GM18511 (cell line): ENCODE measurements around the gene DDAH1.

ENCODE experiments used
- ATAC-seq: cut with Tn5 transposase; IDR thresholded peaks from one replicate; pipeline ENCODE4 v1.9.1; 2021; ENCODE audit warnings: mild to moderate bottlenecking, moderate library complexity; ENCODE audit not compliant: unreplicated experiment

Gene DDAH1

DNA sequence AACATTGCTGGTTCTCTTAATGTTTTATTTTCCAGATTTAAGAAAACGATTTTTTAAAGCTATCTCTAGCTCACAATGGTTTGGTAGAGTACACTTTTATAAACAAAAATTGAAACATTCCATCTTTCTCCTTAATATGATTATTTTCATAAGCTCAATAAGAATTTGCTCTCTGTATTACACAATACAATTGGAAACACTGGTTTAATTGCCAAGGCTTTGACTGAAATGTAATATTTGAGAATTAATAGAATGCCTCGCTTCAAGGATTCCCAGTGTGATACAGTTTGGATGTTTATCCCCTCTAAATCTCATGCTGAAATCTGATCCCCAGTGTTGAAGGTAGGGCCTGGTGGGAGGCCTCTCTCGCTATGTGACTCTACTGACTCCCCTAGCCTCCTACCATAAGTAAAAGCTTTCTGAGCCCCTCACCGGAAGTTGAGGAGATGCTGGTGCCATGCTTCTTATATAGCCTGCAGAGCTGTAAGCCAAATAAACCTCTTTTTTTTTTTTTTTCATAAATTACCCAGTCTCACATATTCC is 67.4 kb downstream of the DDAH1 start:
- ATAC-seq, result no peak

DNA sequence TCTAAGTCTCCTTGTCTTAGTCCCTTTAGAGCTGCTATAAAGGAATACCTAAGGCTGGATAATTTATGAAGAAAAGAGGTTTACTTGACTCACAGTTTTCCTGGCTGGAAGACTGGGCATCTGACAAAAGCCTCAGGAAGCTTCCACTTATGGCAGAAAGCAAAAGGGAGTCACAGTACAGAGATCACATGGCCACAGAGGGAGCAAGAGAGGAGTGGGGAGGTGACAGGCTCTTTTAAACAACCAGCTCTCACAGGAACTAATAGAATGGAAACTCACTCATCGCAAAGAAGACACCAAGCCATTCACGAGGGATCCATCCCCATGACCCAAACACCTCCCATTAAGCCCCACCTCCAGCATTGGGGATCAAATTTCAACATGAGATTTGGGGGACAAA is 68.8 kb downstream of the DDAH1 start:
- no peak for ATAC-seq

DNA sequence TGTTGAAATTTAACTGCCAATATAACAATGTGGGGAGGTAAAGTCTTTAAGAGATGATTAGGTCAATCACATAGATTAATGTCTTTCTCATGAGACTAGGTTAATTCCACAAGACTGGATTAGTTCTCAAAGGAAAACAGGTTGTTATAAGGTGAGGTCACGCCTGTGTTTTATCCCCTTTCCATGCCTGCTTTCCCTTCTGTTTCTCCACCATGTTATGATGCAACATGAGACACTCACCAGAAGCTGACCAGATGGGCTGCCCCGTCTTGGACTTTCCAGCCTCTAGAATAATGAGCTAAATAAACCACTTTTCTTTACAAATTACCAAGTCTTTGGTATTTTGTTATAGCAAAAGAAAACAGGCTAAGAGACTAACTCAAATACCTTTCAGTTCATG is 70.8 kb downstream of the DDAH1 start:
- ATAC-seq, result no peak

DNA sequence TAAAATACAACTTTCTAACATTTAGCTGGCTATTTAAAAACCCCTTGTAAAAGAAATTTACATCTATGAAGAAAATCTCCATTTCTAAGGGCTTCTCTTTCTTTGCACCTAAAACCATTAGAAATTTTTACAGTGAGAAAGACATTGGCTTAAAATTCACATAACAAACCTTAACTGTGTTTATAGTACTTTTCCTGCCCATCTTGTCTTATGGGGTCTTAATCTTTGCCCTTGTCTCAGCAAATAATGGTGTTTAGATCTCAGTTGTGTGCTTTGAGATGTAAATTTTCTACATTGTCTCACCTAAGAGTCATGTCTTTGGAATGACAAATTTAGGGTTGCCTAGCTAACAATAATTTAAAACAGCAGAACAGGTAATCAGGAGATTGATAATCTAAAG is 71.5 kb downstream of the DDAH1 start:
- no peak for ATAC-seq

DNA sequence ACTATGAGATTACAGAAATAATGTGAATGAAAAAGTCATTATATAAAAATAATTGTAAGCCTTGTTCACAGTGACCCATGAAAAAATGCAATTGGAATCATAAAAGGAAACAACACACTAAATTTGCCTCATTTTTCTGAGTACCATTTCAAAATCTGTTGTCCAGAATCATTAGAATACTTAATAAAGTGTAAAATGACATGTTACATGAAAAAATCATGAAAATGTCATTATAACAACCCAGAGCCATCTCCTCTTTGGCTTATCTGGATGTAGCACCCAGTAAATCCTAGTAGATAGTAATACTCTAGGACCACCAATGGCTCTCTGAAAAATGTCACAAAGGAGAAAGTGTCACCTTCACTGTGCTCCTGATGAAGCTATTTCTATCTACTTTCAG is 76.5 kb downstream of the DDAH1 start:
- no peak for ATAC-seq

DNA sequence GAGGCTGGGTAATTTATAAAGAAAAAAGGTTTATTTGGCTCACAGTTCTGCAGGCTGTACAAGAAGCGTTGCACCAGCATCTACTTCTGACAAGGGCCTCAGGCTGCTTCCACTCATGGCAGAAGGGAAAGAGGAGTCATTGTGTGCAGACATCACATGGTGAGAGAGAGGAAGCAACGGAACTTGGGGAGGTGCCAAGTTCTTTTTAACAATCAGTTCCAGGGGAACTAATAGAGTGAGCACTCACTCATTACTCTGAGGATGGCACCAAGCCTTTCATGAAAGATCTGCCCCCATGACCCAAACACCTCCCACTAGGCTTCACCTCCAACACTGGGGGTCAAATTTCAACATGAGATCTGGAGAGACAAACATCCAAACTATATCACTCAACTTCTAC is 77.2 kb downstream of the DDAH1 start:
- ATAC-seq, result no peak

DNA sequence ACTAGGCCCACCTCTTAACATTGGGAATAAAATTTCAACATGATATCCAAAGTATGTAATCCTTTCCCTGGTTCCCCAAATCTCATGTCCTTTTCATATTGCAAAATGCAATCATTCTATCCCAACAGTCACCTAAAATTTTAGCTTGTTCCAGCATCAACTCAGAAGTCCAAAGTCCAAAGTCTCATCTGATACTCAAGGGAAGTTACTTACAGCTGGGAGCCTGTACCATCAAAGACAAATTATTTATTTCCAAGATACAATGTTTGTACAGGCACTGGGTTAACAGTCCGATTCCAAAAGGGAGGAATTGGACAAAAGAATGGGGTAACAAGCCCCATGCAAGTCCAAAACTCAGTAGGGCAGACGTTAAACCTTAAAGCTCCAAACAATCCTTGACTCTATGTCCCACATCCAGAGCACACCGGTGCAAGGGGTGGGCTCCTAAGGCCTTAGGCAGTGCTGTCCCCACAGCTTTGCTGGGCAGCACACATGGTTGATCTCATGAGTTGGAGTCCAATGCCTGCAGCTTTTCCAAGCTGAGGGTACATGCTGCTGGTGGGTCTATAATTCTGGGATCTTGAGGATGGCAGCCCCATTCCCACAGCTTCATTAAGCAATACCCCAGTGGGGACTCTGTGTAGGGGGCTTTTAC is 78.8 kb downstream of the DDAH1 start:
- no peak for ATAC-seq

DNA sequence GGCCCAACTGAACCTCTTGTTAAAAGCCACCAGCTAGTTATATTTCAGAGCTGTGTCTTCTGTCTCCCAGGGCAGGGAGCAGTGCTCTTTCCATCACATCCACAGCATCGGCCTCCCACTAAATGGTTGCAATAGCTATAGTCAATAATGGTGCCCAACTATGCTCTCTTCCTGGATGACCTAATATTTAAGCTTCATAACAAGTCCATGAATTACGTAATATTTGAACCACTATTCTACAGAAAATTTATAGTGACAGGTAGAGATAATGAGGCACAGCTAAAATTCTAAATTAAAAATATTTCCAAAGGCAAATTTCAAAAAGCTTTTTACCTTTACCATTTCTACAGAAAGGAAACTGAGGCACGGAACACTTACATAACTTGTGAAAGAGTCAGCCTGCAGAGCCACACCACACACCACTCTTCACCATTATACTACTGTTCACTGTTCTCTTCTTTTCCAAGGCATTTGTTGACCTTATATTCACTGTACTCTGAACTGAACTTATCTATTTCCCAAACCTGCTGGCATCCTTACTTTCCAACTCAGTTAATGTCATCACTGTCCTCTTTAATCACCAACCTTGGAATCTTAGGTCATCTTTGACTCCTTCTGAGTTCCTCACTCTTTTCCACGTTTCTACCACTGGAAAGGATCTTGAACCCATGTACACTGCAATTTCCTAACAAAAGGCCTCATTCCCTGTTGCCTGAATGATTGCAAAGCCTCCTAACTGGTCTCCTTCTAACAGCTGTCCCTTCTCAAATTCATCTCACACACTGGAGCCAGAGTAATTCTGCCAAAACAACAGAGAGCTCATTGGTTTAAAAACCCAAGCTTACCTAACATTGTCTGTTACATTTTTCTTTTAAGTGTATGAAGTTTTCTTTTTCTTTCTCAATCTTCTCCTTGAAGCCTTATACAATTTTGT is 85.5 kb downstream of the DDAH1 start:
- ATAC-seq, result no peak

DNA sequence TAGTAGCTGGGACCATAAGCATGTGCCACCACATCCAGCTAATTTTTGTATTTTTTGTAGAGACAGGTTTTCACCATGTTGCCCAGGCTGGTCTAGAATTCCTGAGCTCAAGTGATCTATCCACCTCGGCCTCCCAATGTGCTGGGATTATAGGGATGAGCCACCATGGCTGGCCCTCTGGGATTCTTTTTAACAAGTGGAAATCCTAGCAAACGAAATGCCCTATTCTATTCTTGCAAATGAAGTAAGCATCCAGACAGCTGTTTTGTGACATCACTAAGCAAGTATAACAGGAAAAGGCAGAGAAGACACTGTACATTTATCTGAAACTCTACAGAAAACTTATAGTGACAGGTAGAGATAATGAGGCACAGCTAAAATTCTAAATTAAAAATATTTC is 86.4 kb downstream of the DDAH1 start:
- no peak for ATAC-seq

DNA sequence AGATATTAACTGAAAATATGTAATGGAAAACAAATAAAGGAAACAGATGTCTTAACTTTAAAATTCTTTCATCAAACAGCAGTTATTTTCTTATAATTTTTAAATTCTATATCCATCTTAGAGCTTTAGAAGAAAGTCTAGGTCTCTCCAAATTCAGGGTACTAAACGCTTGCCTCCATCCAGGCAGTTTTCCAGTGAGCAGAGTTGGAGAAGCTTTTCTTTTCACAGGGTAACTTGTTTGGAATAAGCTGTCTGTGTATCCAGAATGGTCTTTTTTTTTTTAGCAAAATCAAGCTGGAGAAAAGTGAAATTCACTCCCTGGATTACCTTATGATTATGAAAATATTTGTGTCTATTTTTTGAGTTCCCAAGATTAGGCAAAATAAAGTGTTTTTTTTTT is 88.6 kb downstream of the DDAH1 start:
- no peak for ATAC-seq

DNA sequence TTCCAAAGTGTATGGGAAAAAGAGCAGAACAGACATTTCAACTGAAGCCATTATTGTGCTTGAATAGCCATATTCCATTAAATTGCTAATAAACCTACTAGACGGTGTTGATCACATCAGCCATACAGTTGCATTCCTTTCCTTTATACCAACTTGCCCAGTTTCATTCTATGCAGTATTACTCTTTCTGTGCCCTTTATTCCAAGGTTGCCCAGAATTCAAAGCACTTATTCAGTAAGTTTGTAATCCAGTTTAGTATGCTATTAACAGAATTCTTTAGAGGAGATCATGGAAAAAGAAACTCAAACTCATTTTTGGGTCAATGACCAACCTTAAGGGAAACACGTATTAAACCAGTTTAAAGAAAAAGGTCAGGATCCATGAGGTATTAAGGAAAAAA is 89.5 kb downstream of the DDAH1 start:
- ATAC-seq, result no peak

DNA sequence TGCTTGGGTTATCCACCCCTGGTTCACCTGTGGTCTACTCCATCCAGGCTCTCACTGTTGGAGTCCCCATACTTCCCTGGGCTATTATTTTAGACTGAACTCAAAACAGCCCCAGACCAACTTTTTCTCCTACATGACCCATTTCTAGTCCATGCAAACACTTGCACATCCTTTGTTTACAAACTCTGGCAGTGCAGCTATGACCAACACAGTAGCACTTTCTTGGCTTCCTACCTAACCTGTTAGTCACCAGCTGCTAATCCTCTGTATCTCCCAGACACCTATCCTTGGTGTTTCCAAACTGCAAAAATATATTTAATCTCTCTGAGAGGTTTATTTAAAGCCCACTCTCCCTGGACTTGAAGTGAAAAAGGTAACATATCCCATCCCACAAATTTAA is 90.8 kb downstream of the DDAH1 start:
- no peak for ATAC-seq

DNA sequence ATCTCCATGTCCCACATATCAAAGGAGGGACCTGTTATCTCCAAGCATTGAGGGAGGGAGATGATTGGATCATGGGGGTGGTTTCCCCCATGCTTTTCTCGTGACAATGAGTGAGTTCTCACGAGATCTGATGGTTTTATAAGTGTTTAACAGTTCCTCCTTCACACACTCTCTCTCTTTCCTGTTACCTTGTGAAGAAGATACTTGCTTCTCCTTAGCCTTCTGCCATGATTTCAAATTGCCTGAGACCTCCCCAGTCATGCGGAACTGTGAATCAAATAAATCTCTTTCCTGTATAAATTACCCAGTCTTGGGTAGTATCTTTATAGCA is 91.6 kb downstream of the DDAH1 start:
- ATAC-seq, result no peak

DNA sequence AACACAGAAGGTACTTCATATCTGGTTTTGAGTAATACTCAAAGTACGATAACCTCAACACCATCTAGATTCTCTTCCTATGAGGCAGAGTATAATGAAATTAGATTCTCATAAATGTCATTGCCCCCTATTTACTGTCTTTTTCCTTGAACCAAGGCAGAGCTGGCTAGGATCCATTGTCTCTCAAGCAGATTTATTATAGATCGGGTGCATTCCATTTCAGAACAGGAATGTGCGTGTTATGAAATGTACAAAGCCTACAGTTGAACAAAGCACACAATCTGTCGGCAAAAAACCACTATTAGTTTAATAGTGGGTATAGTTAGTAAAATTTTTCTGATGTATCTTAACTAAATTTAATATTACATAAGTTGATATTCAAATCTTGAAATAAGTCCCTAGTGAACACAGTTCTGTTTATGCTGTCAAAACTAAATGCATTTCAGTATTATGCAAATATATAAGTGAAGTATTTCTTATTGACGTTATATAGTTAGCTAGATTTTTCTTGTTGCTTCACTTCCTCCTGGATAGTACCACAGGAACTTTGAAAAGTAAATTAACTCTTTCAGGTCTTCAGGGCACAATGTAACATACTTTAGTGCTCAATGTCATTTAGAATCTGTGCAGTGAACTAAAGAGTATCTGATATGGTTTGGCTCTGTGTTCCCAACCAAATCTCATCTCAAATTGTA is 92.1 kb downstream of the DDAH1 start:
- ATAC-seq, result no peak

DNA sequence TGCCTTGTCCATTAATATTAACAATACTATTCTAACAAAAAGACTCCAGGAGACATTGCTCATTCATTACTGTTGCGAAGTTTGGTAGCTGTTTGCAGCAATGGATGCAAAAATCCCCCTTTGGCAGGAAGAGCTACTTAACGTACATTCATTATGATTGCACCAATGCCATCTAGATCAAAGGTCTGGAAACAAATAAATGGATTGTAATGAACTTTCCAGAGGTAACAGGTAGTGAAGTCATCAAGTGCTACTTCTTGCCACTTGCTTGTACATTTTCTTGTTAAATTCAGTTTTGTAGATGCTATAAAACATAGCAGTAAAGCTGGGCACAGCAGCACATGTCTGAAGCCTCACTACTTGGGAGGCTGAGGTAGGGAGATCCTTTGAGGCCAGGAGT is 93.9 kb downstream of the DDAH1 start:
- ATAC-seq, result no peak

DNA sequence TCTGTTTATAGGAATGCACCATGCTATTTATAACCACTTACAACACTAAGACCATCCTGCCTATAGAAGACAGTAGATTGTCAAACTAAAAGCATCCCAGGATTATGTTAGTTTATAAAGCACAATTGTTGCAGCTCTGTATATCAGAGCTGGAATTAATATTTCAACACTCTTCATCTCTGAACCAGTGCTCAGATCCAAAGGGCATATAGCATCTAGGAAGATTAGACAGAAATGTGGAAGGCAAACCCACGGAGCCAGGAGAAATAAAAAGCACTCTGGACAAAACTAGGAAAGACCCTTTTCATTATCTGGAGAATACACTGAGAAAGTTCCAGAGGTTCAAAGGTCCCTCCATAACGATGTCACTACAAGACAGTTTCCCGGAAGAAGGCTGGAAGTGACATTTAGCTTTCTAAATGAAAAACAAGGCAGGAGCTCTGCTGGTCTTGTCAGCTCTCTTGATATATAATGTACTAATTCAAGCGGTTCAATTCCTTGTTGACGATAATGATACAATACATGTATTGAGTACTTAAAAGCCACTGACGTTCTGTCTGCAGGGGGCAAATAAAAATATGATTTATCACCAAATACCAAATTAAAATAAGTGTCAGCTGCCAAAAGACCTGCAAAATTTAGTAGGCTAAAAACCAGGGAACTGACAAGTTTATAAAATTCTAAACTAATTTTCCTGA is 96.7 kb downstream of the DDAH1 start:
- no peak for ATAC-seq

DNA sequence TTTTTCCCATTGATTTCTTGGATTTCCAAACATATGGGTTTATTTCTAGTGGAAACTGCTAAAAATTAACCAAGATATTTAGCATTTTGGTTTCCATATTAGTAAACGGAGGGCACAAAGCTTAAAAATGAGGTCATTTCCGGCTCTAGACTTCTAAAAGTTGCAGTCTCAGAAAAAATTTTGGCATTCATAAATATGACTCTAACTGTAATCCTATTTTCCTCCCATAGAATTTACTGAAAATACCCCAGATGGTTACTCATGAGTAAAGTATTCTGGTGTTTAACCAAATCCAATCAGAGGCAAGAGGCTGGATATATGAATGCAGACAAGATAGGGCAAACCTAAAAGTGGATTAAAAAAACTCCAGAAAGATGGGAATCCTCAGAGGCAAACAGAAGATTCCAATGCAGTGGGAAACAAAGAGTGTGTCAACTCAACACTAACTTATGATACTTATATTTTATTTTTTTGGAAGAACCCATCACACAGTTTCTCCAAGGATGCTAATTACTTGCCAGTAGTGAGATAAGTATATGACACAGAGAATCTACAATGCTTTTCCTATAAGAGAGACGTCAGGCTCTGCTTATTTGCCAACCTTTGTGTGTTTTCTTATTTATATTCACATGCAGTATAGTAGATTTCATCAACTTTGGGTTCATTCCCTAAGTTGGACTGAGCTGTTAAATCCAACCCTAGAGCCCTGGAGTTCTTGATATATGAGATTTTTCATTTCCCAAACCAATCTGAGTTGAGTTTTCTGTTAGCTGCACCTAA is 98.4 kb downstream of the DDAH1 start:
- ATAC-seq, result no peak

DNA sequence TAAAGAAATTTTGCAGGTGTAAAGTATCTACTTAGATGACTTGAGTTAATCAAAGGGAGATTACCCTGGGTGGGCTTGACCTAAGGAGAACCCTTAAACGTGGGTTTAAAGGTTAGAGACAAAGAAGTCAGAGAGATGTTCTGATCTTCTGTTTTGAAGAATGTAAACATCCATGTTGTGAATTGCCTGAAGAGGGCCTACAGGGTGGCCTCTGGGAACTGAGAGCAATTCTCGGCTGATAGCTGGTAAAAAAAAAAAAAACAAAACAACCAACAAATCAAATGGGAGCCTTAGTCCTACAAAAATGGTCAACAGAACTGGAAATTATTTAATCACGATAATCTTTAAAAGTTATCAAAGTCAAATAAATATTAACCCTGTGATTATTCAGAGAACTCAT is 99.1 kb downstream of the DDAH1 start:
- no peak for ATAC-seq

DNA sequence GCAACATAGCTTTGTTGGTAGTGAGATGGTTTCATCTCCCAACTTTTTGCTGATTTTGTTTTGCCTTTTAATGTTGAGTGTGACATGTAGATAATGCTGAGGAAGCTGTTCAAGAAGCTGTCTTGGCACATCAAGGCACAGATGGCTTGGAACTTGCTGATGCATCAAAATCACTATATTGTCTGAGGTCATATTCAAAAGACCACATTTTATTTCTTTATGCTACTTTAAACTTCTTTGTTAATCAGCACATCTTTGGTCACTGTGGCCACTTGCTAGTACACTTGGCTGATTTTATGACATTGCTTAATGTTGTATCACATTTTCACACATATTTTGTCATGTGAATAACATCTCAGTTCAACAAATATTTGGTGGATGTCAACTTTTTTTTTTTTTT is 101.4 kb downstream of the DDAH1 start:
- no peak for ATAC-seq

DNA sequence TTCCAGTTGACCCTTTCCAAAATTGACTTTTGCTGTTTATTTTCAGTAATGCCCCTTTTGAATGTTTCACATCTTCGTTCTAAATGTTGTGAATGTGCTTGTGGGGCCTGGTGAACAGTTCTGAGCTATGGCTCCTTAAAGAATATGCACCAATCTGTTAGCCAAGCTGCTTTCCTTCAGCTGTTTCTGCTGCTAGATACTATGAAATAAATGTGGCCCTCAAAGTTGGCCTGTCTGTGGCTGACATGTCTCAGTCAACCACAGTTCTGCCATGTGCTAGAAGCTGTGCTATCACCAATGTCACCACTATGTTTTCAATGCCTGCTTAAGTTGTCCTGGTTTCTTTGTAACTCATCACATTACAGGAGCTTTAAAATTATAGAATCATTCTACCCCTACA is 101.9 kb downstream of the DDAH1 start:
- ATAC-seq, result no peak
